Measurements from ENCODE around the gene CYP27A1. TPM values are rescaled to one million over a fixed set of nuclear protein-coding genes. Genes with fewer than 3 reads are reported as not detected.

Gene CYP27A1
- total and polyA plus RNA-seq, 9 of the 15 experiments (the other 6 are each of a cell fraction or from before 2014, with no cell fraction given), result 0.20 TPM; not detected in 8

DNA sequence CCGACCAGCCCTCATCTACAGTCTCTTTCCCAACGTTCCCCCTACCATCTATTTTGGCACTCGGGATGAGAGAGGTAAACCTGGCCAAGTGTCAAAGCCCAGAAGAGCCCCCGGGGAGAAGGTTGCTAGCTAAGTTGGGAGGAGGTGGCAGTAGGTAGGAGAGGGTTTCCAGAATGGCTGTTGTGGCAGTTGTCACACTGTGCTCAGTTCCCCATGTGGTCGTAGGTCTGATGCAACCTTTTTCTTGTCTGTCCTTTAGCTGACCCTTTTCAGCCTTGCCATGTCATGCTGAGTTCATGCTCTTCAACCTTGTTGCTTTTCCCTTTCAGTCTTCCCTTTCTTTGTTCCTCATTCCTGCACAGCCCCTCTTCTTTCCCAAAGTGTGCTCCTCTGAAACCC lies 36.8 kb upstream of the CYP27A1 start (continued):
- TF ChIP-seq, protein P1, sequence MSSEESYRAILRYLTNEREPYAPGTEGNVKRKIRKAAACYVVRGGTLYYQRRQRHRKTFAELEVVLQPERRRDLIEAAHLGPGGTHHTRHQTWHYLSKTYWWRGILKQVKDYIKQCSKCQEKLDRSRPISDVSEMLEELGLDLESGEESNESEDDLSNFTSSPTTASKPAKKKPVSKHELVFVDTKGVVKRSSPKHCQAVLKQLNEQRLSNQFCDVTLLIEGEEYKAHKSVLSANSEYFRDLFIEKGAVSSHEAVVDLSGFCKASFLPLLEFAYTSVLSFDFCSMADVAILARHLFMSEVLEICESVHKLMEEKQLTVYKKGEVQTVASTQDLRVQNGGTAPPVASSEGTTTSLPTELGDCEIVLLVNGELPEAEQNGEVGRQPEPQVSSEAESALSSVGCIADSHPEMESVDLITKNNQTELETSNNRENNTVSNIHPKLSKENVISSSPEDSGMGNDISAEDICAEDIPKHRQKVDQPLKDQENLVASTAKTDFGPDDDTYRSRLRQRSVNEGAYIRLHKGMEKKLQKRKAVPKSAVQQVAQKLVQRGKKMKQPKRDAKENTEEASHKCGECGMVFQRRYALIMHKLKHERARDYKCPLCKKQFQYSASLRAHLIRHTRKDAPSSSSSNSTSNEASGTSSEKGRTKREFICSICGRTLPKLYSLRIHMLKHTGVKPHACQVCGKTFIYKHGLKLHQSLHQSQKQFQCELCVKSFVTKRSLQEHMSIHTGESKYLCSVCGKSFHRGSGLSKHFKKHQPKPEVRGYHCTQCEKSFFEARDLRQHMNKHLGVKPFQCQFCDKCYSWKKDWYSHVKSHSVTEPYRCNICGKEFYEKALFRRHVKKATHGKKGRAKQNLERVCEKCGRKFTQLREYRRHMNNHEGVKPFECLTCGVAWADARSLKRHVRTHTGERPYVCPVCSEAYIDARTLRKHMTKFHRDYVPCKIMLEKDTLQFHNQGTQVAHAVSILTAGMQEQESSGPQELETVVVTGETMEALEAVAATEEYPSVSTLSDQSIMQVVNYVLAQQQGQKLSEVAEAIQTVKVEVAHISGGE (CRISPR knock-in tag; IDR thresholded peaks at IDR 0.05), result no peak
- TF ChIP-seq ZNF561 (CRISPR knock-in tag; conservative IDR thresholded peaks at IDR 0.05) (no peak), ZKSCAN8 (CRISPR knock-in tag; IDR thresholded peaks at IDR 0.05) (no peak), RB1 (IDR thresholded peaks at IDR 0.05; ENCODE audit: low read depth) (no peak), NFE2L1 (tag; IDR thresholded peaks at IDR 0.05; ENCODE audit: borderline replicate concordance, low read depth) (no peak; the same call in 1 of the 2 replicates), POLR2AphosphoS2 (IDR thresholded peaks at IDR 0.05; ENCODE audit: low read length) (no peak), RBM14 (IDR thresholded peaks at IDR 0.05; ENCODE audit: borderline replicate concordance, insufficient read depth, low read depth, low read length) (no peak), IFI16 (CRISPR knock-in tag; IDR thresholded peaks at IDR 0.05) (no peak), ZNF143 (CRISPR knock-in tag; IDR thresholded peaks at IDR 0.05) (no peak), NR2F6 (CRISPR knock-in tag; IDR thresholded peaks at IDR 0.05) (no peak), MYC (IDR thresholded peaks at IDR 0.05; ENCODE audit: low read depth, low read length) (peak; percentile 93), MYC (CRISPR knock-in tag; IDR thresholded peaks at IDR 0.05; ENCODE audit: borderline replicate concordance, low read depth) (no peak), DNMT1 (IDR thresholded peaks at IDR 0.05) (no peak), ZNF551 (CRISPR knock-in tag; IDR thresholded peaks at IDR 0.05) (no peak)
- TF ChIP-seq, protein P2, sequence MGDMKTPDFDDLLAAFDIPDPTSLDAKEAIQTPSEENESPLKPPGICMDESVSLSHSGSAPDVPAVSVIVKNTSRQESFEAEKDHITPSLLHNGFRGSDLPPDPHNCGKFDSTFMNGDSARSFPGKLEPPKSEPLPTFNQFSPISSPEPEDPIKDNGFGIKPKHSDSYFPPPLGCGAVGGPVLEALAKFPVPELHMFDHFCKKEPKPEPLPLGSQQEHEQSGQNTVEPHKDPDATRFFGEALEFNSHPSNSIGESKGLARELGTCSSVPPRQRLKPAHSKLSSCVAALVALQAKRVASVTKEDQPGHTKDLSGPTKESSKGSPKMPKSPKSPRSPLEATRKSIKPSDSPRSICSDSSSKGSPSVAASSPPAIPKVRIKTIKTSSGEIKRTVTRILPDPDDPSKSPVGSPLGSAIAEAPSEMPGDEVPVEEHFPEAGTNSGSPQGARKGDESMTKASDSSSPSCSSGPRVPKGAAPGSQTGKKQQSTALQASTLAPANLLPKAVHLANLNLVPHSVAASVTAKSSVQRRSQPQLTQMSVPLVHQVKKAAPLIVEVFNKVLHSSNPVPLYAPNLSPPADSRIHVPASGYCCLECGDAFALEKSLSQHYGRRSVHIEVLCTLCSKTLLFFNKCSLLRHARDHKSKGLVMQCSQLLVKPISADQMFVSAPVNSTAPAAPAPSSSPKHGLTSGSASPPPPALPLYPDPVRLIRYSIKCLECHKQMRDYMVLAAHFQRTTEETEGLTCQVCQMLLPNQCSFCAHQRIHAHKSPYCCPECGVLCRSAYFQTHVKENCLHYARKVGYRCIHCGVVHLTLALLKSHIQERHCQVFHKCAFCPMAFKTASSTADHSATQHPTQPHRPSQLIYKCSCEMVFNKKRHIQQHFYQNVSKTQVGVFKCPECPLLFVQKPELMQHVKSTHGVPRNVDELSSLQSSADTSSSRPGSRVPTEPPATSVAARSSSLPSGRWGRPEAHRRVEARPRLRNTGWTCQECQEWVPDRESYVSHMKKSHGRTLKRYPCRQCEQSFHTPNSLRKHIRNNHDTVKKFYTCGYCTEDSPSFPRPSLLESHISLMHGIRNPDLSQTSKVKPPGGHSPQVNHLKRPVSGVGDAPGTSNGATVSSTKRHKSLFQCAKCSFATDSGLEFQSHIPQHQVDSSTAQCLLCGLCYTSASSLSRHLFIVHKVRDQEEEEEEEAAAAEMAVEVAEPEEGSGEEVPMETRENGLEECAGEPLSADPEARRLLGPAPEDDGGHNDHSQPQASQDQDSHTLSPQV (IDR thresholded peaks at IDR 0.05), result peak; percentile 96
- TF ChIP-seq, protein P3, sequence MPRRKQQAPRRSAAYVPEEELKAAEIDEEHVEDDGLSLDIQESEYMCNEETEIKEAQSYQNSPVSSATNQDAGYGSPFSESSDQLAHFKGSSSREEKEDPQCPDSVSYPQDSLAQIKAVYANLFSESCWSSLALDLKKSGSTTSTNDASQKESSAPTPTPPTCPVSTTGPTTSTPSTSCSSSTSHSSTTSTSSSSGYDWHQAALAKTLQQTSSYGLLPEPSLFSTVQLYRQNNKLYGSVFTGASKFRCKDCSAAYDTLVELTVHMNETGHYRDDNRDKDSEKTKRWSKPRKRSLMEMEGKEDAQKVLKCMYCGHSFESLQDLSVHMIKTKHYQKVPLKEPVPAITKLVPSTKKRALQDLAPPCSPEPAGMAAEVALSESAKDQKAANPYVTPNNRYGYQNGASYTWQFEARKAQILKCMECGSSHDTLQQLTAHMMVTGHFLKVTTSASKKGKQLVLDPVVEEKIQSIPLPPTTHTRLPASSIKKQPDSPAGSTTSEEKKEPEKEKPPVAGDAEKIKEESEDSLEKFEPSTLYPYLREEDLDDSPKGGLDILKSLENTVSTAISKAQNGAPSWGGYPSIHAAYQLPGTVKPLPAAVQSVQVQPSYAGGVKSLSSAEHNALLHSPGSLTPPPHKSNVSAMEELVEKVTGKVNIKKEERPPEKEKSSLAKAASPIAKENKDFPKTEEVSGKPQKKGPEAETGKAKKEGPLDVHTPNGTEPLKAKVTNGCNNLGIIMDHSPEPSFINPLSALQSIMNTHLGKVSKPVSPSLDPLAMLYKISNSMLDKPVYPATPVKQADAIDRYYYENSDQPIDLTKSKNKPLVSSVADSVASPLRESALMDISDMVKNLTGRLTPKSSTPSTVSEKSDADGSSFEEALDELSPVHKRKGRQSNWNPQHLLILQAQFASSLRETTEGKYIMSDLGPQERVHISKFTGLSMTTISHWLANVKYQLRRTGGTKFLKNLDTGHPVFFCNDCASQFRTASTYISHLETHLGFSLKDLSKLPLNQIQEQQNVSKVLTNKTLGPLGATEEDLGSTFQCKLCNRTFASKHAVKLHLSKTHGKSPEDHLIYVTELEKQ (CRISPR knock-in tag; IDR thresholded peaks at IDR 0.05), result no peak

All from K562 (cell line).